Effector CD8-positive, alpha-beta T cell (primary cell): Measurements from ENCODE around the gene GVQW3.

Experiments used
- DNase-seq: peaks from one replicate; lab custom pipeline; 2025; lab: John Stamatoyannopoulos, UW
- total RNA-seq, 4 experiments: gene quantifications; one replicate each; lab custom pipeline; 2026; lab: John Stamatoyannopoulos, UW

GVQW3 gene
- 3.9 to 21.9 (median 12.0) reads per million in 4 experiments for total RNA-seq

- DNase-seq, result peak; percentile 95
These were observed at the start of gene GVQW3, which contains the start of gene THAP12 for GRCh38 chr11:76380977-76381719. GVQW3 (plus strand) TSS chr11:76381323; CDS start chr11:76381829, 506 bp downstream. THAP12 (minus strand) TSS chr11:76381132; CDS start chr11:76380836, 296 bp downstream.

GRCh38 chr11:76334826-76335389, 46.2 kb upstream of the GVQW3 start:
- no peak for DNase-seq

- DNase-seq, result no peak
These were observed 45.3 kb upstream of the GVQW3 start for GRCh38 chr11:76335842-76336241.

GRCh38 chr11:76336597-76336996, 44.5 kb upstream of the GVQW3 start:
- no peak for DNase-seq

GRCh38 chr11:76337469-76337868, 43.7 kb upstream of the GVQW3 start:
- no peak for DNase-seq

- DNase-seq, result no peak
These were observed 43.2 kb upstream of the GVQW3 start for GRCh38 chr11:76337923-76338322.

- DNase-seq, result no peak
These were observed 41.9 kb upstream of the GVQW3 start for GRCh38 chr11:76339221-76339620.

- DNase-seq, result no peak
These were observed 33.7 kb upstream of the GVQW3 start for GRCh38 chr11:76347466-76347865.

GRCh38 chr11:76348348-76348747, 32.8 kb upstream of the GVQW3 start:
- DNase-seq, result no peak

GRCh38 chr11:76355172-76355571, 26.0 kb upstream of the GVQW3 start:
- no peak for DNase-seq

GRCh38 chr11:76361374-76361773, 19.7 kb upstream of the GVQW3 start:
- DNase-seq, result no peak

GRCh38 chr11:76361776-76362175, 19.3 kb upstream of the GVQW3 start:
- no peak for DNase-seq

GRCh38 chr11:76362716-76363115, 18.4 kb upstream of the GVQW3 start:
- DNase-seq, result no peak

- DNase-seq, result no peak
These were observed 16.0 kb upstream of the GVQW3 start for GRCh38 chr11:76365038-76365679.

- no peak for DNase-seq
These were observed 12.6 kb upstream of the GVQW3 start for GRCh38 chr11:76368490-76368889.

- DNase-seq, result no peak
These were observed 11.7 kb upstream of the GVQW3 start for GRCh38 chr11:76369406-76369805.

GRCh38 chr11:76371170-76371569, 10.0 kb upstream of the GVQW3 start:
- no peak for DNase-seq

- DNase-seq, result no peak
These were observed 4.2 kb upstream of the GVQW3 start for GRCh38 chr11:76376746-76377558.

GRCh38 chr11:76379807-76380158, 1.3 kb upstream of the GVQW3 start:
- DNase-seq, result no peak

- DNase-seq, result peak; percentile 35
These were observed 755 bp upstream of the GVQW3 start for GRCh38 chr11:76380159-76380976.

GRCh38 chr11:76382209-76382608, 1.1 kb downstream of the GVQW3 start:
- DNase-seq, result no peak
